Kidney epithelial cell (primary cell): Measurements from ENCODE around the gene SPI1. TPM values are rescaled to one million over a fixed set of nuclear protein-coding genes. Genes with fewer than 3 reads are reported as not detected.

ENCODE experiments used
- DNase-seq: peaks from one replicate; pipeline ENCODE4 v3.0.0-alpha.2; 2010; ENCODE audit warnings: low read depth
- H3K27me3 ChIP-seq: 2 replicates; pipeline ENCODE4 v1.6.0; 2011; ENCODE audit warnings: low read length; ENCODE audit not compliant: control insufficient read depth, insufficient read depth
- H3K36me3 ChIP-seq: 2 replicates; pipeline ENCODE4 v1.5.1; 2011; ENCODE audit warnings: low read length; ENCODE audit not compliant: control insufficient read depth, insufficient read depth
- H3K4me3 ChIP-seq: 2 replicates; pipeline ENCODE4 v1.5.1; 2011; ENCODE audit warnings: low read depth, mild to moderate bottlenecking, control low read depth, low read length
- CTCF ChIP-seq: IDR thresholded peaks from 2 replicates; pipeline ENCODE4 v1.5.1; 2011; ENCODE audit warnings: mild to moderate bottlenecking, moderate library complexity, low read length, control low read depth, inconsistent platforms; ENCODE audit not compliant: insufficient read depth, poor library complexity, severe bottlenecking
- total RNA-seq: library from RNA; depleted of rRNA; stranded (reverse); fragments of >200 nt; gene quantifications from 2 replicates; pipeline ENCODE4 v1.2.3, GENCODE V29; 2015

Gene SPI1
- total RNA-seq, 1 donor from 2014 or later, result not detected

GRCh38 chr11:47347137-47347536 is 31.2 kb downstream of the SPI1 start:
- no peak overlapping the region for H3K4me3 ChIP-seq
- DNase-seq, result no peak
- H3K27me3 ChIP-seq, result peaks cover 11% of the 10 kb centered on the region
- H3K36me3 ChIP-seq, result no peaks in the 10 kb centered on the region
- no peak for TF ChIP-seq CTCF

- TF ChIP-seq CTCF, result no peak
- H3K36me3 ChIP-seq, result no peaks in the 10 kb centered on the region
- H3K27me3 ChIP-seq, result peaks cover 11% of the 10 kb centered on the region
- no peak overlapping the region for H3K4me3 ChIP-seq
- no peak for DNase-seq
These were observed 32.3 kb downstream of the SPI1 start for GRCh38 chr11:47345890-47346563.

GRCh38 chr11:47342854-47343253 is 35.5 kb downstream of the SPI1 start:
- Histone ChIP-seq H3K27me3 (peaks cover 11% of the 10 kb centered on the region), H3K36me3 (no peaks in the 10 kb centered on the region), H3K4me3 (no peak overlapping the region)
- no peak for DNase-seq
- TF ChIP-seq CTCF, result no peak

GRCh38 chr11:47342036-47342803 is 36.1 kb downstream of the SPI1 start:
- Histone ChIP-seq H3K4me3 (no peak overlapping the region), H3K36me3 (no peaks in the 10 kb centered on the region), H3K27me3 (peaks cover 9% of the 10 kb centered on the region)
- no peak for DNase-seq
- no peak for TF ChIP-seq CTCF

GRCh38 chr11:47340980-47341775 is 37.2 kb downstream of the SPI1 start:
- peaks cover 7% of the 10 kb centered on the region for H3K27me3 ChIP-seq
- no peak for TF ChIP-seq CTCF
- no peak overlapping the region for H3K4me3 ChIP-seq
- no peaks in the 10 kb centered on the region for H3K36me3 ChIP-seq
- DNase-seq, result no peak
